LNCaP clone FGC (cell line): ENCODE results near the gene GNS.

Source experiments
- DNase-seq: peaks from one replicate; pipeline ENCODE4 v3.0.0-alpha.2; 2011; ENCODE audit warnings: low read depth
- H3K4me3 ChIP-seq: 2 replicates; pipeline ENCODE4 v1.5.1; 2011; ENCODE audit warnings: mild to moderate bottlenecking, low read depth, low read length, control low read depth
- TF ChIP-seq, protein P1 (sequence below): IDR thresholded peaks from 2 replicates; pipeline ENCODE4 v1.5.1; 2012; ENCODE audit warnings: mild to moderate bottlenecking; ENCODE audit not compliant: control insufficient read depth, insufficient read depth; ENCODE audit errors: extremely low read depth

Gene GNS

DNA sequence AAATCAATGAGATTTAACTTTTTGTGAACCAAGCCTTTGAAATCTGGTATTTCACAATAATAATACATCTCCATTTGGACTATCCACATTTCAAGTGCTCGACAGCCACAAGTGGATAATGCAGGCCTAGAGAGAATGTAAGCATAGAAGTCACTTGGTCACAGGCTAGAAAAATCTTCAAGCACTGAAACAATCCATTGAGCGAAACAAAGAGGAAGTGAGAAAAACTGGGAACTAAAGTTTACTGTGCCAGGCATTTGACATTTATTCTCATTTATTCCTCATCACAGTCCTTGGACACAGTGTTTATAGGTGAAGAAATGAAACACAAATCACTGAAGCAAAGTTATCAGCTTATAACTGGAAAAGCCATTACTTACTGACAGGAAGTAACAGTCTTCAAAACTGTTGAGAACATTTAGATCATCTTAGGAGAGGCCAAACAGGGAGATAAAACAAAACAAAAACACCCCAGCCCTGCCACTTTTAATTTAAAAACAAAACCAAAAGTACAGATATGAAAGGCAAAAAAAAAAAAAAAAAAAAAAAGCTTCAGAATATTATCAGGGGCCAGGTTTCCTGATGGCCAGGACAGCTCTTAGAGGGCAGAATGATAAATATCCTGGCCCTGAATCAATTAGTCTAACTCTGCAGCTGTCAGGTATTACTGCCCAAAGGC, 29.2 kb downstream of the GNS start:
- TF ChIP-seq, protein P1, sequence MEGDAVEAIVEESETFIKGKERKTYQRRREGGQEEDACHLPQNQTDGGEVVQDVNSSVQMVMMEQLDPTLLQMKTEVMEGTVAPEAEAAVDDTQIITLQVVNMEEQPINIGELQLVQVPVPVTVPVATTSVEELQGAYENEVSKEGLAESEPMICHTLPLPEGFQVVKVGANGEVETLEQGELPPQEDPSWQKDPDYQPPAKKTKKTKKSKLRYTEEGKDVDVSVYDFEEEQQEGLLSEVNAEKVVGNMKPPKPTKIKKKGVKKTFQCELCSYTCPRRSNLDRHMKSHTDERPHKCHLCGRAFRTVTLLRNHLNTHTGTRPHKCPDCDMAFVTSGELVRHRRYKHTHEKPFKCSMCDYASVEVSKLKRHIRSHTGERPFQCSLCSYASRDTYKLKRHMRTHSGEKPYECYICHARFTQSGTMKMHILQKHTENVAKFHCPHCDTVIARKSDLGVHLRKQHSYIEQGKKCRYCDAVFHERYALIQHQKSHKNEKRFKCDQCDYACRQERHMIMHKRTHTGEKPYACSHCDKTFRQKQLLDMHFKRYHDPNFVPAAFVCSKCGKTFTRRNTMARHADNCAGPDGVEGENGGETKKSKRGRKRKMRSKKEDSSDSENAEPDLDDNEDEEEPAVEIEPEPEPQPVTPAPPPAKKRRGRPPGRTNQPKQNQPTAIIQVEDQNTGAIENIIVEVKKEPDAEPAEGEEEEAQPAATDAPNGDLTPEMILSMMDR = no peak
- DNase-seq = no peak
- H3K4me3 ChIP-seq = no peak overlapping the region

DNA sequence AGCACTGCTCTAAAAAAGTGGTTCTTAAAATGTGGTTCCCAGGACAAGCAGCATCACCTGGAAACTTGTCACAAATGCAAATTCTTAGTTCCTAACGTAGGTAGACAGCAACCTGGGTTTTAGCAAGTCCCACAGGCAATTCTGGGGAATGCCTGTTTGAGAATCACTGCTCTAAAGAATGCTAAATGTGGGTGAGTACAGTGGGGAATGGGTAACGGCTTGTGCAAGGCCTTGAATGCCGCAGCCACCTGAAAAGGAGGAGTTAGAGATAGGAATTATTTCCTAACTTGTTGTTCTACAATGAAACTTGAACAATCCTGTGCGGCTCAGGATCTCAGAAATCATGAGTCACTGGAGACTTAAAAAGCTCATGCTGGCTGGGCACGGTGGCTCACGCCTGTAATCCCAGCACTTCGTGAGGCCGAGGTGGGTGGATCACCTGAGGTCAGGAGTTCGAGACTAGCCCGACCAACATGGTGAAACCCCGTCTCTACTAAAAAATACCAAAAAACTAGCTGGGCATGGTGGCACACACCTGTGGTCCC, 34.9 kb downstream of the GNS start:
- TF ChIP-seq, protein P1 = no peak
- no peak for DNase-seq
- no peak overlapping the region for H3K4me3 ChIP-seq

DNA sequence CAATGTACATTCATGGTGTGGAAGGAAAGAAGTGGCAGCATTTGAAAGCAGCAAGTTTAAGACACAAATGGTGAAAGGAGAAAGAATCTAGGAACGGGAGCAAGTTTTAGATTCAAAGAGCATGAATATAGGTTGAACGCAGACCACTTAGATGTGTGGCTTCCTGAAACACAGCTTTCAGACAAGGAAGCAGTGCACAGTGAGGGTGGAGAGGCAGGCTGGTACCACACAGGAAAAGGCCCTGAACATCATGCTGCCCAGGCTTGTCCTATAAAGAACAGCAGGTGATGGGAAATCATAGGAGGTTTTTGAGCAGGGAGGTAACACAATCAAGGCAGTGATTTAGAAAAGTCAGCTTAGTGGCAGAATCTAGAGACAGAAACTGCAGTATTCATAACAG, 35.6 kb downstream of the GNS start:
- no peak for DNase-seq
- TF ChIP-seq, protein P1 = no peak
- H3K4me3 ChIP-seq = no peak overlapping the region

DNA sequence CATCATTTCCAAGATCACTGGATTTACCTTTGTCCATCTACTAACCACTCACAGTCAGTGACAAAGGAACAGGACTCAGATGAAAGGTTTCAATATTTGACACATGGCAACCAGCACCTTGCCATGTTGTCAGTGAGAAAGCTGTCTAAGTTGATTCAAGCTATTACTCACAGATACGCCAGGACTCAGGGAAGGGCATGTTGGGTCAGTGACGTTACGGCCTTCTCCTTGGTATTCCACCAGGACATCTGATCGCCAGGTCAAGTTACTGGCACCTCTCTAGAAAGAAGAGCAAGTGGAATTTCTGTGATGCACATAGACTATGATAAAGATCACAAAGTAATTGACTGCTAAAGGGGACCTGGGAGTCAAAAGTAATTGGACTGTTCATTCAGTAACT, 36.4 kb downstream of the GNS start:
- TF ChIP-seq, protein P1 = no peak
- H3K4me3 ChIP-seq = no peak overlapping the region
- no peak for DNase-seq

DNA sequence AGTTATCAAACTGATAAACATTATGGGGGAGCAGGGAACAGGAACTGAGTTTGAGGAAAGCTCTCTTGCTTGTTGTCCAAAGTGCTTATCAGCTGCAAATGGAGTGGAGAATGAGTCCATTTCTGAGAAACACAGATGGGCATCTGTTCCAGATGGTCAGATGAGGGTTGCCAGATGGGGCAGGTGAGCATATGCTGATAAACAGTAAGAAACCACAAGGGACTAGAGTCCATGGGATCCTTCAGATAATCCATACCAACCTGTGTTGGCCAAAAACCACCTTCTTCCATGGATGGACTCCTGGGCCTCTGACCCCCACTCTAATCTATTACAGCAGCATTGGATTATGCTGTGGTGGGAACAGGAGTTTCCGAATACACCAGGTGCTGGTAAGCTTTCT, 38.3 kb downstream of the GNS start:
- no peak for DNase-seq
- TF ChIP-seq, protein P1 = no peak
- H3K4me3 ChIP-seq = no peak overlapping the region

DNA sequence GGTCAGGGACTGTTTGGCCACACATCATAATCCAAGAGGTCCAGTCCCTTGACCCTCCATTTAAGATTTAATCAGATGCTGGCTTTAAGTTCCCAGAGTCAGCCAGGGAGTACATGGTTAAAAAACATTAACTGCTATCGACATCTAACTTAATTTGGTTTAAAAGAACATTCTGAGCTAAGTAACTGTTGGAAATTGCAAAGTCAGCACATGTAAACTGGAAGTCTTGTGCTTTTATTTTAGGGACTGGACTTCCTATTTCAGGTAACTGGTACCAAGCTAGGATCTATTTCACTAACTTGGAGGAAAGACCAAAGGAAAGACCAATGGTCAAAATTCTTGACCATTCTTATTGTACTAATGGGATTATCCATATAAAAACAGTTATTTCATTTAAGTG, 40.6 kb downstream of the GNS start:
- no peak for DNase-seq
- TF ChIP-seq, protein P1 = no peak
- no peak overlapping the region for H3K4me3 ChIP-seq

DNA sequence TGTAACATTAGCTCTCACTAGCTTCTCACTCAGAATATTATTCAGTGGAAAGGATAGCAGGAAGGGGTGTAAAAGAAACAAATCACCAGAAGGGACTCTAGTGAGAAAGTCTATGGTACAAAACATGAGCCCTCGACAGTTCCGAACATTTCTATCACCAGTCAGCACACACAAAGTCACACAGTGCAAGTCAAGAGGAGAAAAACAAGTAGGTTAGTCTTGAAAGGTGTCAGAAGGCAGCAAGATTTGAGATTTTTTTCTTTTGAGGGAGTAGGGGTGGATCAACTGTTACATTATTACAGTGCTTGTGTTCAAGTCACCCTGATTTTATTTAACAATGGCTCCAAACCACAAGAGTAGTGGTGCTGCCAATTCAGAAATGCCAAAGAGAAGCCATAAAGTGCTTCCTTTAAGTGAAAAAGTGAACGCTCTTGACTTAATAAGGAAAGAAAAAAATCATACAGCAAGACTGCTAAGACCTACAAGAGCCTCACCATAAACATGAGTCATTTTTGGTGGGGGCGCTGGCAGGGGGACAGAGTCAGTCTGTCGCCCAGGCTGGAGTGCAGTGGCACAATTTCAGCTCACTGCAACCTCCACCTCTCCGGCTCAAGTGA, 42.3 kb downstream of the GNS start:
- TF ChIP-seq, protein P1 = no peak
- H3K4me3 ChIP-seq = no peak overlapping the region
- DNase-seq = no peak
